ENCODE results near the gene G6PC2.

- TF ChIP-seq CTCF (IDR thresholded peaks at IDR 0.05) (no peak), POLR2A (IDR thresholded peaks at IDR 0.05) (no peak)
These were observed 11.8 kb downstream of the G6PC2 start for GRCh38 chr2:168912901-168913369.

Measured in right lobe of liver (tissue), 4 donors.